HepG2 (cell line): Measurements from ENCODE around the gene DNAAF8. TPM values are rescaled to one million over a fixed set of nuclear protein-coding genes. Genes with fewer than 3 reads are reported as not detected.
A peak's percentile ranks its signal among the peaks of the same experiment; 100 is the strongest.

ENCODE experiments used
- ADNP ChIP-seq: sonication (generic); formaldehyde crosslinking; IDR thresholded peaks from 2 replicates; pipeline ENCODE4 v1.4.0; 2020; ENCODE audit warnings: missing genetic modification reagents
- AHDC1 ChIP-seq: sonication (generic); formaldehyde crosslinking; IDR thresholded peaks from 2 replicates; pipeline ENCODE4 v1.5.1; 2020; ENCODE audit warnings: mild to moderate bottlenecking, missing genetic modification reagents, borderline replicate concordance
- CHD2 ChIP-seq: IDR thresholded peaks from 2 replicates; pipeline ENCODE4 v1.6.1; 2011; ENCODE audit warnings: low read depth, low read length, improper control_type of control experiment
- GPBP1L1 ChIP-seq: sonication (generic); formaldehyde crosslinking; IDR thresholded peaks from 2 replicates; pipeline ENCODE4 v1.5.0; 2020; ENCODE audit warnings: mild to moderate bottlenecking, missing genetic modification reagents
- HMGXB4 ChIP-seq, 2 experiments: sonication (generic) in 1 of 2; formaldehyde crosslinking in 1 of 2; IDR thresholded peaks; 2 replicates each; pipeline versions ENCODE4 v1.4.0 to v1.6.1; 2018 to 2020; ENCODE audit warnings: missing genetic modification reagents in 2 of 2, borderline replicate concordance in 1 of 2, low read depth in 1 of 2, mild to moderate bottlenecking in 1 of 2, missing biosample characterization in 1 of 2
- JUND ChIP-seq: sonication (generic); formaldehyde crosslinking; IDR thresholded peaks from 2 replicates; pipeline ENCODE4 v1.8.0; 2022; ENCODE audit warnings: mild to moderate bottlenecking, missing genetic modification reagents
- MYNN ChIP-seq: sonication (generic); formaldehyde crosslinking; IDR thresholded peaks from 2 replicates; pipeline ENCODE4 v1.4.0; 2020; ENCODE audit warnings: mild to moderate bottlenecking, low read depth, missing genetic modification reagents
- NFYC ChIP-seq: IDR thresholded peaks from 2 replicates; pipeline ENCODE4 v1.6.1; 2016; ENCODE audit warnings: missing genetic modification reagents, missing compliant biosample characterization
- PHF20 ChIP-seq: sonication (generic); formaldehyde crosslinking; IDR thresholded peaks from 2 replicates; pipeline ENCODE4 v1.5.0; 2020; ENCODE audit warnings: mild to moderate bottlenecking, missing genetic modification reagents
- YEATS2 ChIP-seq: sonication (generic); formaldehyde crosslinking; IDR thresholded peaks from 2 replicates; pipeline ENCODE4 v1.4.0; 2020; ENCODE audit warnings: missing genetic modification reagents, borderline replicate concordance
- ZKSCAN8 ChIP-seq: IDR thresholded peaks from 2 replicates; pipeline ENCODE4 v1.6.1; 2016; ENCODE audit warnings: borderline replicate concordance, missing genetic modification reagents, missing compliant biosample characterization
- ZNF124 ChIP-seq: sonication (generic); formaldehyde crosslinking; IDR thresholded peaks from 2 replicates; pipeline ENCODE4 v1.4.0; 2020; ENCODE audit warnings: missing genetic modification reagents
- ZNF44 ChIP-seq: sonication (generic); formaldehyde crosslinking; IDR thresholded peaks from 2 replicates; pipeline ENCODE4 v1.5.1; 2020; ENCODE audit warnings: mild to moderate bottlenecking, missing genetic modification reagents
- ZNF792 ChIP-seq: IDR thresholded peaks from 2 replicates; pipeline ENCODE4 v1.6.1; 2016
- polyA plus RNA-seq, 8 experiments: library from polyadenylated mRNA; depleted of rRNA in 3 of 8; stranded (reverse) in 7 of 8; unstranded in 1 of 8; fragments of >200 nt; fragmentation: Illumina TruSeq in 4 of 8; extraction: Trizol in 4 of 8; gene quantifications; 2 replicates each; pipeline versions ENCODE4 v1.2.1 to v1.2.3, GENCODE V29; 2011 to 2016; ENCODE audit warnings: low read depth in 4 of 8, missing spikeins in 1 of 8, mixed read lengths in 1 of 8; ENCODE audit not compliant: insufficient read depth in 1 of 8
- total RNA-seq, 5 experiments: library from RNA; depleted of rRNA; stranded (reverse); fragments of >200 nt; fragmentation: Illumina TruSeq; extraction: Trizol; gene quantifications; 2 replicates each; pipeline ENCODE4 v1.2.3, GENCODE V29; 2016; ENCODE audit warnings: low read depth in 1 of 5
- TF ChIP-seq, protein P1 (sequence below): sonication (generic); formaldehyde crosslinking; conservative IDR thresholded peaks from 2 replicates; pipeline ENCODE4 v1.8.0; 2022; ENCODE audit warnings: missing genetic modification reagents

The DNAAF8 gene
- total and polyA plus RNA-seq, 2 of the 13 experiments (the other 11 are each of a cell fraction or from before 2014, with no cell fraction given) = 0.44 TPM; not detected in 1

GRCh38 chr16:4792951-4793513, 58.7 kb downstream of the DNAAF8 start (continued):
- TF ChIP-seq AHDC1 (CRISPR knock-in tag) = no peak
- TF ChIP-seq ZKSCAN8 (CRISPR knock-in tag) = no peak
- TF ChIP-seq HMGXB4 (CRISPR knock-in tag; IDR thresholded peaks at IDR 0.05; ENCODE audit: borderline replicate concordance in 1 of 2, low read depth in 1 of 2) = no peak
- TF ChIP-seq NFYC = no peak
- no peak for TF ChIP-seq MYNN (CRISPR knock-in tag)
- TF ChIP-seq ZNF44 (CRISPR knock-in tag) = no peak
- no peak for TF ChIP-seq JUND
- no peak for TF ChIP-seq CHD2
- no peak for TF ChIP-seq PHF20
- TF ChIP-seq GPBP1L1 (CRISPR knock-in tag) = no peak
- TF ChIP-seq YEATS2 (CRISPR knock-in tag) = no peak
- TF ChIP-seq, protein P1, sequence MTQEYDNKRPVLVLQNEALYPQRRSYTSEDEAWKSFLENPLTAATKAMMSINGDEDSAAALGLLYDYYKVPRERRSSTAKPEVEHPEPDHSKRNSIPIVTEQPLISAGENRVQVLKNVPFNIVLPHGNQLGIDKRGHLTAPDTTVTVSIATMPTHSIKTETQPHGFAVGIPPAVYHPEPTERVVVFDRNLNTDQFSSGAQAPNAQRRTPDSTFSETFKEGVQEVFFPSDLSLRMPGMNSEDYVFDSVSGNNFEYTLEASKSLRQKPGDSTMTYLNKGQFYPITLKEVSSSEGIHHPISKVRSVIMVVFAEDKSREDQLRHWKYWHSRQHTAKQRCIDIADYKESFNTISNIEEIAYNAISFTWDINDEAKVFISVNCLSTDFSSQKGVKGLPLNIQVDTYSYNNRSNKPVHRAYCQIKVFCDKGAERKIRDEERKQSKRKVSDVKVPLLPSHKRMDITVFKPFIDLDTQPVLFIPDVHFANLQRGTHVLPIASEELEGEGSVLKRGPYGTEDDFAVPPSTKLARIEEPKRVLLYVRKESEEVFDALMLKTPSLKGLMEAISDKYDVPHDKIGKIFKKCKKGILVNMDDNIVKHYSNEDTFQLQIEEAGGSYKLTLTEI (CRISPR knock-in tag) = no peak
- 0 out of 2 replicates have a peak, but pooled peaks have one; percentile 35 for TF ChIP-seq ADNP (CRISPR knock-in tag)
- TF ChIP-seq ZNF792 (CRISPR knock-in tag) = no peak
- TF ChIP-seq ZNF124 (CRISPR knock-in tag) = no peak
